HG02840 (cell line): ENCODE data around the gene KRTAP19-7.

Experiments used
- ATAC-seq: cut with Tn5 transposase; IDR thresholded peaks from one replicate; pipeline ENCODE4 v1.9.1; 2021; ENCODE audit warnings: mild to moderate bottlenecking, moderate library complexity, moderate number of reproducible peaks; ENCODE audit not compliant: unreplicated experiment, low FRiP score

Gene KRTAP19-7, protein sequence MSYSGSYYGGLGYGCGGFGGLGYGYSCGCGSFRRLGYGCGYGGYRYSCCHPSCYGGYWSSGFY

DNA sequence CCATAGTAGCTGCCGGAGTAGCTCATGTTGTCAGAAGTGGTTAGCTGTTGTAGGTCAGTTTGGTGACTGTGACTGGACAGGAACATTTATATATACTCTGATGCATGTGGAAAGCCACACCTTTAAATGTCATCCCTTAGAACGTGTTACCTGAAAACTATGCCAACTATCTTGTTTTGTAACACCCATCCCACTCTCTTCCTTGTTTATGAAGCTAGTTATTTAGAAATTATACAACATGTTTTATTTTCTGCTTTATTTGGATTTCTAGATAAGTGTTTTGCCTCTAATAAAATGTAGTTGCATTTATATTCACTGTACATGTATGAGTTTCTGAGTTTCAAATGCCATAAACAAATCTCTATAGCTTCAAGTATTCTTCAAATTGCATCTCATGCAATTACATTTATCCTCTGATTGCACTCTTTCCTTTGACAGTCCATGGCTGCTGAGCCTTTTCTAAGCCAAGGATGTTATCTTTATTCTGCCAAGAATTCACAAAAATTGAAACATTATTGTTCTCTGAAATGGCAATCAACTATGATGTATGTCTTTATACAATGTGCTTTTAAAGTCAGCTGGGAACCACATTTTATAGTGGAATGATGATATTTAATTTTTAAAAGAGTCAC, at the start of gene KRTAP19-7:
KRTAP19-7 (minus strand) TSS at position 51 of the 632 bp plus-strand sequence; CDS start at position 26, 25 bp downstream.
- no peak for ATAC-seq

DNA sequence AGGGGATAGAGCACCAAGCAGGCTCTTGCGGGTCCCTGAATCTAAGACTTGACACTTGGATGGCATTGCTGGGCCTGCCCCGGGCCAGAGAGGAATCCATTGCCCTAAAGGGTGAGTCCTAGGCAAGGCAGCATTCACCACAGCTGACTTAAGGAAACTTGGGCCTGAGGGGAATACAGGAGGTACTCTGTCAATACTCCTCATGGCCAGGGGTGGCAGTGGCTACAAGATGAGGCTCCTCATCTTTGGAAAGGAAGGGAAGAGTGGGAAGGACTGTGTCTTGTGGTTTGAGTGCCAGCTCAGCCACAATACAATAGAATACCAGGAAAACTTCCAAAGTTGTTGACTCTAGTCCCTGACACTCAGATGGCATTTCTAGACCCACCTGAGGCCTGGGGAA, 44.9 kb upstream of the KRTAP19-7 start:
- no peak for ATAC-seq

DNA sequence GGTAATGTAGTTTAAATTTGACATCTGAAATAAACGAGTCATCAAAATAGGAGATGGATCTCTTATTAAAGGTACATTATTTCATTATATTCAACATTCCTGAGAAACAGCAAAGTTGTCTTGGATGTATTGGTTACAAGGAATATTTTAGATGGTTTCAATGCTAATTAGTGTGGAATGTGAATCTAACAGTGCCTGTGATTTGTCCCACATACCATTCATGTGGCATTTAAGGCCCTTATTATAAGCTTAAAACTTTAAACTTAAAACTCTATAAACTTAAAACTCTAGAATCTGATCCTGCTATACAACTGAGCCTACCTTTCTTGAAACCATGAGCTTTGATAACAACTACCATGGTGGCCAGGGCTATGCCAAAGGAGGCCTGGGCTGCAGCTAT, 39.7 kb upstream of the KRTAP19-7 start, which contains the start of gene KRTAP22-1:
KRTAP22-1 (plus strand) TSS at position 301 of the 400 bp plus-strand sequence.
- ATAC-seq = no peak

DNA sequence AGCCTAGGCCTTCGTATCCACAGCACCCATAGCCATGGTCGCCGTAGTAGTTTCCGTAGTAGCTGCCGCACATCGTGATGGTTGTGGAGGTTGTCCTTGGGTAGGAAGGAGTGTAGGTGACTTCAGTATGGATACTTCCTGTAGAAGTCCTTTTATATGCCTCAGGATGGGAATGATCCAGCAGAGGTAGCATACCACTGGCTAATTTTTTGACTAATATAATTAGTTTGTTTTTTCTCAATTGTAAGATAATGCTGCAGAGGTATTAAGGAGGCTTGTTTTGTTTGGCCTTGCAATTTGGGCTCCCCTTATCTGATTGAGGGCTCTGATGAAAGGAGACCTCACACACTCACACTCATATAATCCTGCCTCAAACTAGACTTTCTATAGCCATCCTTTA, 37.7 kb upstream of the KRTAP19-7 start, which contains the start of gene KRTAP6-2:
KRTAP6-2 (minus strand) TSS at position 101 of the 400 bp plus-strand sequence; CDS start at position 73, 28 bp downstream.
- no peak for ATAC-seq

DNA sequence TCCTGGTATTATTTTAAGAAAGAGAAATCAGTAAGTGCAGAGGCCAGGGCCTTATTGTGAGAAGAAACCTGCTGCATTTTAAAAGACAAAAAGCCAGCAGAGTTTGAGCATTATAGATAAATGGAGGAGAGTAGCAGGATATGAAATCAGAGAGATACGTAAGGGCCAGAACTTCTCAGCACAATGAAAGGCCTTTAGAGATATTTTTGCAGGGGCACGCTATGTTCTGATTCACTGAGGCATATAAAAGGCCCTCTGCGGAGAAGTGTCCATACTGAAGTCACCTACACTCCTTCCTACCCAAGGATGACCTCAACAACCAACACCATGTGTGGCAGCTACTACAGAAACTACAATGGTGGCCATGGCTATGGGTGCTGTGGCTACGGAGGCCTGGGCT, 31.0 kb upstream of the KRTAP19-7 start, which contains the start of gene KRTAP6-3:
KRTAP6-3 (plus strand) TSS at position 301 of the 400 bp plus-strand sequence; CDS start at position 307, 6 bp downstream.
- no peak for ATAC-seq

DNA sequence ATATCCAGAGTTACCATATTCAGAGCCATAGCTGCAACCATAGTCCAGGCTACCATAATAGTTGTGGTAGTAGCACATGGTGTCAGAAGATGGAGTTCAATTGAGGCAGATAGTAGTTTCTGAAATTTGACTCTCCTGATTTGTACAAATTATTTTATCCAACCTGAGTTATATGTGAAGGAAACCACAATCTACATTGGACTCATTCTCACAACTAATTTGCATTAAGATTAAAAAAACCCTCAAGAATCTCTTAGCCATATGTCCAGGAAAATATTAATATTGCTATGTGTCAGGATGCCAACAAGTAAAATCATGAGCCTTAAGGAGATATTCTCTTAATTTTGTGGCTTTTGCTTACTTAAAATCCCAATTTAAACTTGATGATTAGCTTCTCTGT, 29.2 kb upstream of the KRTAP19-7 start, which contains the start of gene KRTAP22-2:
KRTAP22-2 (minus strand) TSS at position 101 of the 400 bp plus-strand sequence.
- no peak for ATAC-seq

DNA sequence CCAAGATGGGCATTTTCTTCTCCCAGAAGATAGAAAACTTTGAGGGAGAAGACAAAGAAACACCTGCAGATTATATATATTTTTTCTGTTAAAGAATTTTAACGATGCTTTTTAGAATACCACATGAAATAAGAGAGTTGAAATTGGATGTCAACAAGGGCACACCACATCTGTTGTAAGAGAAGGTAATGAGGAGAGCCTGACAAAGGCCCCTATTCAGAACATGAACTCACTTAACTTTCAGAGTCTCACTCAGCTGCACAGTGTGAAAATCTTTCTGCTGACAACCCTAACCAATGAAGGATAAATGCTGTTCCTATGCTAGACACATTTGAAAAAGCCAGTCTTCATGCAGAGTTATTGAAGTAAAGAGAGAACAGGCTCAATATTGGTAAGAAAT, 21.8 kb upstream of the KRTAP19-7 start:
- no peak for ATAC-seq

DNA sequence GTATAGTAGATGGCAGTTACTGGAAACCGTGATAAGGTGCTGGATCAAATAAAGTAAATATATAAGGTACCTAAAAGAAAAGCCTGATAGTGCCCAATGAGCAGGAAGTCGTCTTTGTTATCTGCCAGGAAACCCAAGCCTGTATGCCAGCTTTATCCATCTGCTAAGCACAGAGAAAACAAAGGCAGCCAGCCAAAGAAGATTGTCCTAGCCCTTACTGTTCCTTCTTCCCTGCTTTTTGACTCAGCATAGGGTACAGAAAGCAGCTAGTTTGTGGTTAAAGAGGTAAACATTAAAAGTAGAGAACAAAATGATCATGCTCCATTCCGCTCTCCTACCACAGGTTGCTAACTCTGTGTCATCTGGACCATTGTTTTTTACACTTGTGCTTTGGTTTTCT, 19.0 kb upstream of the KRTAP19-7 start:
- no peak for ATAC-seq

DNA sequence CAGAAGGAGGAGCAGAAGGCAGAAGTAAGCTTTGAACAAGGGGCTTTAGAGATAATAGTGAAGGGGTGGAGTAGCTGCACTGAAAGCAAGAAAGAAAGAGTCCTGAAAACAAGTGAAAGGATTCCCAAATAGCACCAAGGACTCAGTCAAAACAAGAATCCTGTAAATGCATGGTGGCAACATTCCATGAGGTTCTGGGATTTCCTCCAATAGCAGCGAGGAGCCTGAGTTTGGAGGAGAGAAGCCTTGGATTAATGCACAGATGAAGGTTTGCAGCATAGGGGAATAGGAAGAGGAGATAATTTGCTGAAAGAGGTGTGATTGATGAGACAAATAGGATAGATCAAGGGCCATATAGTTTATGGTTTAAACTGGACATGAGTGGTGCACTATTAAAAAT, 18.2 kb upstream of the KRTAP19-7 start:
- no peak for ATAC-seq

DNA sequence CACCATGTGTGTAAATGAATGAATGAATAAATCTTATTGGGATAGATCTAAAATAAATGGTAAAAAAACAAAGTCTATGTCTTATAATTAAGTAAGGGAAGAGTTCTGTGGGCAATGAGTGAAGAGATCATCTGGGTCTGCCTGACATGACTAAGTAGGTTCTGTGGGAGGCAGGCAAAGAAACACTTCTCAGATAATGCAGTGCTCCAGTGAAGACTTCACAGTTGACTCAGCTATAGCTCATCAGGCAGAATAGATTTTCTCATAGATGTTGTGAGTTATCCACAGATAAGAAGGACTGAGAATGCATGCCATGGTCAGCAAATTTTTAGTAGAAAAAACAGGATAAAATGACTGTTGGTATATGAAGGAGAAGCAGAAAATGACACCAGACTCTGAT, 16.7 kb upstream of the KRTAP19-7 start:
- ATAC-seq = no peak

DNA sequence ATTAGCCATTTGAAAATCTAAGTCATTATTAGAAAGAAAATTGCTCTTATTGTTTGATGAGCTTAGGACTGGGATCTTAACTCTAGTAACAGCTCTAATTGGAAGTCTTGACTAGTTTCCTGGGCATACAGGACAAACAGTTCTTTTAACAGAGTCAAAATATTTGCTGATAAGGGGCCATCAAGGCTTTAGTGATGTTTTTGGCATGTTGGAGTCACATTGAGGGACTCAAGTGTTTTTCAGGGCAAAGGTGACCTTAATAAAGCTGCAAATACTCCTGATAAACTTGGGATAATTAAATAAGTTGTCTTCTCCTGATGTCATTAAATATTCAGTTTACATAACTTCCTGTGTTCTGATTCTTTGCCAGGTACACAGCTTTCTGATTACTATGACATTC, 6.5 kb upstream of the KRTAP19-7 start:
- no peak for ATAC-seq

DNA sequence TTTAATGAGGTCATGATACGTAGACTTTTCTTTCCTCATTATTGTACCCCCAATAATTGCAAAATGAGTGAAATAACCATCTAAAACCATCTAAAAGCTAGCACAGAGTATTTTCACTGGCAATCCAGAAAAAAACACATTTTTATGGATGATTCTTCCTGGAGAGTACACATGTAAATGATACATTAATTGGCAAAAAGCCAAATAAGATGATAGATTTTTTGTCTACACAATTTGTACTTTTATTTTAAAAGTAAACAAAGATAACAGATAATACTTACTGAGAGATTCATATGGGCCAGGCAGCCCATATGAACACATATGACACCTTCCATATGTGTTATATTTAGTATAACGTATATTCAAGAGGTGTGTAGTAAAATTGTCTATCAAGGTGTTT, 2.5 kb upstream of the KRTAP19-7 start:
- ATAC-seq = no peak

DNA sequence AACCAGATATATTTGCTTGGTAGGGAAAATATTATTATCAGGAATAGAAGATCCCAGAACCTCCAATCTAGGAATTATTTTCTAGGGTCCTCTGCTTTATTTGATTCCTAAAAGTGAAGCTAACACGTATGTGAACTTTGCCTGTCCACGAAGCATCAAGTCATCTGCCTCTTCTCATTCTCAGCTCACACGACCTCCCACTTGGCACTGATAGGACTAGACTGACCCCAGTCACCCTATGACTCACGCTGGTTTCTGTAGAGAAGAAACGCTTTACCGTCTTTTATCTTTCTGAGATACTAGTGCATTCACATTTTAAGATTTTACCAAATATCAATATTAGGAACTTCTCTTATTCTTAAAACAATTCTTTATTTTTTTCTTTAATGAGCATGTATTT, 2.0 kb upstream of the KRTAP19-7 start:
- no peak for ATAC-seq

DNA sequence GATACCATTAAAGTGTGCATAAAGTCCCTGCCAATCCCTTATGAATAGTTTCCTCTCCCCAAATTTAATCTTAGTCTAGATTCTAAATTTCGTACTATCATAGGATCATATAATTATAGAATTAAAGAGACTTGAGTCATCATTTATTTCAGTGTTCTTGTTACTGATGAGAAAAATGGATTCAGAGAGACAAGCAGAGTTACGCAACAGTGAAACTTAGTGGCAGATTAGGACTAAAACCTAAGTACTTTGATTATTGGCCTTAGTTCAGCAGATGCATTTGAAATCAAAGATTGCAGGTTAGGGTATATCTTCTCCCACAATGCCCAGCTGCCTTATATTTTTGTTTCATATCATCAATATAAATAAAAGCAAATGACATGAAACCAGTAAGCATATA, 843 bp upstream of the KRTAP19-7 start:
- ATAC-seq = no peak

DNA sequence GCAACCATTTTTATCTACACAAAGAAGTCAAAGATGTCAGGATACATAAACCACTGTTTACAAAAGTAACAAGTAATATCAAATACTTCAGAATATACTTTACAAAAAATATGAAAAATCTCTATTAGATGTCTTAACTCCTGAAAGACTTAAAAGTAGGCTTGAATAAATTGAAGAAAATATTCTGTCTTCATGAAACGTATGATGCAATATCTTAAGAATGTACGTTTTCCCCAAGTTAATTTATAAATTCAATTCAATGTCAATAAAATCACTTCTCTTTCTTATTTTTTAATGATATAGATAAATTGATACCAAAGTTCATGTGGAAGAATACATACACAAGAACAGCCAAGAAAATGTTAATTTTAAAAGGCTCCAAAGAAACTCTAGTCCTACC, 6.0 kb downstream of the KRTAP19-7 start:
- no peak for ATAC-seq

DNA sequence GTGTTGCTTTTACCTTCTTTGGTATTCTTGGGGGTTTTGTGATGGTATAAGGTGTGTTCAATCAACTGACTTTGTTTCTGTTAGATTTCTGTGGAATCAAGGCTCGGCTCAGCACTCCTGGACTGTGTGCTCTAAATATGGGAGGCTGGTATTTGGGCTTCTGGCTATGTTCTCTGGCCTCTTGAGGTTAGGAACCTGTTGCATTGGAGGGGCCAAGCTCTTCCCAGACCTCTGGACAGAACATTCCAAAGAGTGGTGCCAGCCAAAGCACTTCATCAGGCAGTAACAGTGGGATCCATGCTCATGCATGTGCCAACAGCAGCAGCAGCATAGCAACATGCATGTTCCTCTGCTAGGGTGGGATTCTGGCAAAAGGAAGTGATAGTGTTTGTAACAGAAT, 8.3 kb downstream of the KRTAP19-7 start:
- ATAC-seq = no peak

DNA sequence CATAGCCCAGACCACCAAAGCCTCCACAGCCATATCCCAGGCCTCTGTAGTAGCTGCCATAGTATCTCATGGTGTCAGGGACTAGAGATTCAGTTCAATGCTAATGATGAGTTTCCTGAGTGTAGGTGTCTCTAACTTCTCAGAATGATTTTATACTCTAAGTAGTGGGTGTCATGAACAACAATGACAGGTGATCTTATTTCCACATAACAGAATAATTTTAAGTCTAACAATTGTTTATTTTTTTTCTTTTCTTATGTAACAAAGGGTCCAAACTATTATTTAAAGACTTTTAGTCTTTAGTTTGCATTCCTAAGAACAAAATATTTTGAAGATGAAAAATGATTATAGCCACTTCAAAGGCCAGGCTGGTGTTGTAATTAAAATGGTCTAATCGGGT, 19.4 kb downstream of the KRTAP19-7 start, which contains the start of gene KRTAP19-6:
KRTAP19-6 (minus strand) TSS at position 101 of the 400 bp plus-strand sequence; CDS start at position 70, 31 bp downstream.
- no peak for ATAC-seq

DNA sequence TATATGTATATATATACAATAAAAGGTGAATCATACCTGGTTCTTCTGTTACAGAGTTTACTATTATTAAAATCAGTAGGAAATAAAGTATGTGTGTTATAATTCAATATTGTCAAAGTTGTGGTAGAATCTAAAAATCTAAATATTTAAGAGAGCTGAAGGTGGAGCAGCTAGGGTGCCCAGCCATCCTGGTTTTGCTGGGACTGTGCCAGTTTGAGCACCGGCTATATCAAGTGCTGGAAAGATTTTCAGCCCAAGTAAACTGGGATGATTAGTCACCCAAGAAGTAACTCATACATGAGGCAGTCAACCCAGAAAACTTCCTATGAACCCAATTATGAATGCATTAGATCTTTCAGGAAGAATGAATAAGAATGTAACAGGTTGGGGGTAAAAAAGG, 42.2 kb downstream of the KRTAP19-7 start:
- no peak for ATAC-seq

DNA sequence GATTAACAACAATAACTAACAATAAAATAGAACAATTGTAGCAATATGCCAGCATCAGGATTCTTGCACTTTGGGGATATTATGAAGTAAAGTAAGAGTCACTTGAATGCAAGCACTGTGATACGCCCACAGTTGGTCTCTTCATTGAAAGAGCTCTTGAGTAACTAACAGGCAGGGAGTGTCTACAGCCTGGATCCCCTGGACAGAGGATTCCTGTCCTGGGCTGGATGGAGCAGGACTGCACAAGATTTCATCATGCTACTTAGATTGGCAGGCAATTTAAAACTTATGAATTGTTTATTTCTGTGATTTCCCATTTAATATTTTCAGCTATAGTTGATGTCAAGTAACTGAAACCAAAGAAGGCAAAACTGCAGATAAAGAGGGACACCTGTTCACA, 45.4 kb downstream of the KRTAP19-7 start:
- ATAC-seq = no peak
